Activated T-helper 1 cell treated with anti-CD3 and anti-CD28 coated beads, Interleukin-12 subunit alpha, Interleukin-12 subunit beta, Interleukin-2, Interleukin-4 antibody, amounts not matched to agents 30 ng/mL and 10 ng/mL and 1 ng/mL, durations not matched to agents 14 hours and 24 hours and 36 hours (primary cell): ENCODE results near the gene PTPRE. TPM values are rescaled to one million over a fixed set of nuclear protein-coding genes. Genes with fewer than 3 reads are reported as not detected.

Experiments
- DNase-seq: peaks from one replicate; pipeline ENCODE4 v3.0.0; 2021; ENCODE audit warnings: low spot score
- H3K27ac Mint-ChIP-seq: one replicate; pipeline ENCODE4 v1.8.0; 2021; ENCODE audit warnings: mild to moderate bottlenecking, mixed read lengths
- H3K27me3 Mint-ChIP-seq: one replicate; pipeline ENCODE4 v1.8.0; 2022; ENCODE audit warnings: mild to moderate bottlenecking, moderate library complexity, mixed read lengths; ENCODE audit not compliant: insufficient read depth
- H3K36me3 Mint-ChIP-seq: one replicate; pipeline ENCODE4 v1.8.0; 2021; ENCODE audit warnings: low read depth, mixed read lengths
- H3K4me1 Mint-ChIP-seq: one replicate; pipeline ENCODE4 v1.8.0; 2021; ENCODE audit warnings: low read depth, mixed read lengths
- H3K4me3 Mint-ChIP-seq: one replicate; pipeline ENCODE4 v1.8.0; 2021; ENCODE audit warnings: mild to moderate bottlenecking, moderate library complexity, mixed read lengths
- H3K9me3 Mint-ChIP-seq: one replicate; pipeline ENCODE4 v1.8.0; 2021; ENCODE audit warnings: mixed read lengths
- intact Hi-C: fragments of 100-400 bp; cut with micrococcal nuclease; formaldehyde crosslinking; loops from one replicate; pipeline ENCODE4 v1.15.1; 2024
- total RNA-seq: library from RNA; stranded (reverse); gene quantifications from 2 replicates; pipeline ENCODE4 v1.2.3, GENCODE V29; 2022

Gene PTPRE
- total RNA-seq, 1 donor from 2014 or later: 41.8 TPM

GRCh38 chr10:127964621-127965020, 57.7 kb downstream of the PTPRE start:
- intact Hi-C loops: no loop called here
- no peaks in the 10 kb centered on the region for H3K4me1 Mint-ChIP-seq
- H3K27ac Mint-ChIP-seq: no peak overlapping the region
- no peaks in the 10 kb centered on the region for H3K27me3 Mint-ChIP-seq
- no peak overlapping the region for H3K4me3 Mint-ChIP-seq
- no peaks in the 10 kb centered on the region for H3K9me3 Mint-ChIP-seq
- no peak for DNase-seq
- no peaks in the 10 kb centered on the region for H3K36me3 Mint-ChIP-seq

- intact Hi-C loops: no loop called here
- Mint-ChIP-seq H3K36me3 (no peaks in the 10 kb centered on the region), H3K27ac (no peak overlapping the region), H3K9me3 (no peaks in the 10 kb centered on the region), H3K4me3 (no peak overlapping the region), H3K4me1 (no peaks in the 10 kb centered on the region), H3K27me3 (peaks cover 2% of the 10 kb centered on the region)
- DNase-seq: no peak
Measured at GRCh38 chr10:127966875-127967274, 60.0 kb downstream of the PTPRE start.

DNA sequence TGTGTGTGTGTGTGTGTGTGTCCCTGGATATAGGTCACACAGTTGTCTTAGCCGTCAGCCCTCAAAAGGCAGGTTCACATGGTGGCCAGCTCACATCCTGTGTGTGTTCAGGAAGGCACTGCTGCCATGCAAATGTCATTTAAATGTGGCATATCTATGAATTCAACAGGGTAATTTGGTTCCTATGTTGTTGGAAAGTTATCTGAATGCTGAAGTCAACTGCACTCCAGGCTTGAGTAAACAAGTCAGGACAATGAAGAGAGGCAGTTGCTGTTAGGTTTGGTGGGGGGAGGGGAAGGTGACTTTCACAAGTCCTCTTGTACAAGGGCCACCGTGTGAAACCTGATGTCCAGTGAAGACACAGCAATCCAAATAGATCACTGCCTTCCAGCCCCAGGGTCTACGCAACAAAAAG, 61.1 kb downstream of the PTPRE start:
- H3K9me3 Mint-ChIP-seq: no peaks in the 10 kb centered on the region
- no peak for DNase-seq
- H3K27me3 Mint-ChIP-seq: peaks cover 2% of the 10 kb centered on the region
- no peaks in the 10 kb centered on the region for H3K36me3 Mint-ChIP-seq
- no peak overlapping the region for H3K4me3 Mint-ChIP-seq
- intact Hi-C loops: no loop called here
- H3K4me1 Mint-ChIP-seq: no peaks in the 10 kb centered on the region
- H3K27ac Mint-ChIP-seq: no peak overlapping the region

DNA sequence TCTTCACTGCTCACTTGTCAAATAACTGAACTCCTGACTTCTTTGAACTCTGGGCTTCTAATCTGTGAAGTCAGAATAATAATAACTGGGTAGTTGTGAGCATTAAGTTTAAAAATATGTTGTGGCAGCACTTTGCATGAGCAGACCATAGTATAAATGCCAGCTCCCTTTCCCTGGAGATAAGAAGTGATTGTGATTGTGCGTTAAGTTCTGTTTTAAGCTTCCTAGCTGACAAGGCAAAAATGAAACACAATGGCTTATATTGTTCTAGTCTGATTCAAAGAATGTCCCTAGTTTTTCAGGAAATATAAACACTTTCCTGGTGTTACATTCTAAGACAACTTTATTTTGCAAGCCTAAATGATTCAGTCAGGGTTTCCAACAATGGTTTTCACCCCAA, 61.8 kb downstream of the PTPRE start:
- intact Hi-C loops: no loop called here
- H3K4me3 Mint-ChIP-seq: no peak overlapping the region
- H3K27me3 Mint-ChIP-seq: peaks cover 4% of the 10 kb centered on the region
- DNase-seq: no peak
- no peaks in the 10 kb centered on the region for H3K9me3 Mint-ChIP-seq
- no peaks in the 10 kb centered on the region for H3K36me3 Mint-ChIP-seq
- no peaks in the 10 kb centered on the region for H3K4me1 Mint-ChIP-seq
- H3K27ac Mint-ChIP-seq: no peak overlapping the region

DNA sequence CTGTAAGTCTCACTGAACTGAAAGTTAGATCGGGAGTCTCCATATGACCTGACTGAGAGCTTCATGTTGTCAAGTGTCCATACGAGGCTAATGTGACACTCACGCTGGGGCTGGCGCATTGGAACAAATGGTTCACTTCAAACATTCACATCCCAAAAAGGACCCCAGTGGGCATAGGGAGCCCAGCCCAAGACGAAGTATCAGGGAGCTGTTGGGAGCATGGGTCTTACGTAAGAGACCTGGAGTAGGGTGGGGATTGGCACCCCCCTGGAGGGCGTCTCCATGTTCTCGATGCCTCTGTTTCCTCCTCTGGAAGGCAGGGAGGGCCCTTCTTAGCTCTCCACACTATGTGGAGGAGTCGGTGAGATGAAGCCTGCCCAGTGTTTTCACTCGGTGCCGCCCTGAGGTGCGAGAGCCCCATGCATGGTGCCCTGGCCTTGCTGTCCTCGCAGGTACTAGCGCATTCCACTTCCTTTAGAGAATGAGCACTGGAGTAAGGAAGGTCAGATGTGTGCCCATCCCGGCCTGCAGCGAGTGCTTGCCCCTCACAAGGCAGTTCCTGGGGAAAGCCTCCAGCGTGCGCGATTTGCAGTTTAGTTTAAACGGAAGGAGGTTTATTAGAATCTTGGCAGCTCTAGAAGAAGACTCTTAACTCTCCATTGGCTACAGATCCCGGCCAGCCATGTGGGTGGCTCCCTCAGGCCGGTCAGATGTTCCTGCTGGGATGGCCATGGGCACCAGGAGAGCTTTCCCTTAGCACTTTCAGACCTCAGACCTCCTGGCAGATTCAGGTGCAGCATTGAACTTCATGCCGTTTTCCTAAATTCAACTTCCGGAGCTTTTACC, 64.4 kb downstream of the PTPRE start:
- intact Hi-C loops: no loop called here
- Mint-ChIP-seq H3K27ac (no peak overlapping the region), H3K27me3 (peaks cover 9% of the 10 kb centered on the region), H3K9me3 (no peaks in the 10 kb centered on the region), H3K4me3 (no peak overlapping the region), H3K4me1 (no peaks in the 10 kb centered on the region), H3K36me3 (no peaks in the 10 kb centered on the region)
- no peak for DNase-seq

GRCh38 chr10:127971963-127972615, 65.2 kb downstream of the PTPRE start:
- DNase-seq: no peak
- no peak overlapping the region for H3K27ac Mint-ChIP-seq
- intact Hi-C loops: no loop called here
- peaks cover 9% of the 10 kb centered on the region for H3K27me3 Mint-ChIP-seq
- no peaks in the 10 kb centered on the region for H3K9me3 Mint-ChIP-seq
- H3K4me1 Mint-ChIP-seq: no peaks in the 10 kb centered on the region
- no peak overlapping the region for H3K4me3 Mint-ChIP-seq
- H3K36me3 Mint-ChIP-seq: no peaks in the 10 kb centered on the region

DNA sequence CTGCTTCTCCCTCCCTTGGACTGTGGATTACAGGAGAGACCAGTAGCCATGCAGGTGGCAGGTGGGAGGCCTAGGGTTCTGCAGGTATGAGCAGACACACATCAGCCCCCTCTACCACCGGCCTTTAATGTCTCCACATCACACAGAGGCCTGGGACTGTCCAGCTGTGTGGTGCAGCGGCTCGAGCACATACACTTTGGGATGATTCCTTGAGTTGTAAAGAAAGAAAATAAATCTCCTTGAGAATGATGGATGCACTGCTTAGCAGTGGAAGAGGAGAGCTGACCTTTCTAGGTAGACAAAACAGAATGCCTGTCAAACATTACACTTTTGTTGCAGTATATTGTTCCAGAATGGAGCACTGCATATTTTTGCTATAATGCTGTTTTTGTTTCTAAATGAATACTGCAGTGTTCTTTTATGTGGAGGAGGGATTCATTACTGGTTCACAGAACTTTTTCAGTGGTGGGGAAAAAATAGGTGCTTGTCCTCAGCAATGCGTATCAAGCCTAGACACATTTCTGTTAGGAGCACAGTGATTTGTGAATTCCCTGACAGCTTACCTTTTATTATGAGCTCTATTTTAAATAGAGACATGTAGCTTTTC, 66.0 kb downstream of the PTPRE start:
- Mint-ChIP-seq H3K27ac (no peak overlapping the region), H3K9me3 (no peaks in the 10 kb centered on the region), H3K27me3 (peaks cover 9% of the 10 kb centered on the region), H3K4me1 (peaks cover 7% of the 10 kb centered on the region), H3K36me3 (no peaks in the 10 kb centered on the region), H3K4me3 (no peak overlapping the region)
- intact Hi-C loops: no loop called here
- no peak for DNase-seq

GRCh38 chr10:127973791-127974311, 66.9 kb downstream of the PTPRE start:
- peaks cover 9% of the 10 kb centered on the region for H3K4me1 Mint-ChIP-seq
- no peaks in the 10 kb centered on the region for H3K36me3 Mint-ChIP-seq
- H3K27ac Mint-ChIP-seq: no peak overlapping the region
- DNase-seq: no peak
- intact Hi-C loops: no loop called here
- H3K4me3 Mint-ChIP-seq: no peak overlapping the region
- H3K27me3 Mint-ChIP-seq: peaks cover 9% of the 10 kb centered on the region
- no peaks in the 10 kb centered on the region for H3K9me3 Mint-ChIP-seq

- Mint-ChIP-seq H3K27me3 (peaks cover 9% of the 10 kb centered on the region), H3K4me1 (peaks cover 9% of the 10 kb centered on the region), H3K27ac (no peak overlapping the region), H3K9me3 (peaks cover 2% of the 10 kb centered on the region), H3K36me3 (no peaks in the 10 kb centered on the region), H3K4me3 (no peak overlapping the region)
- no peak for DNase-seq
- intact Hi-C loops: no loop called here
Measured at GRCh38 chr10:127974911-127975310, 68.0 kb downstream of the PTPRE start.

- no peak for DNase-seq
- Mint-ChIP-seq H3K27ac (no peak overlapping the region), H3K27me3 (peaks cover 7% of the 10 kb centered on the region), H3K4me1 (peaks cover 9% of the 10 kb centered on the region), H3K36me3 (peaks cover 2% of the 10 kb centered on the region), H3K4me3 (no peak overlapping the region), H3K9me3 (peaks cover 7% of the 10 kb centered on the region)
- intact Hi-C loops: no loop called here
Measured at GRCh38 chr10:127976286-127976685, 69.4 kb downstream of the PTPRE start.

DNA sequence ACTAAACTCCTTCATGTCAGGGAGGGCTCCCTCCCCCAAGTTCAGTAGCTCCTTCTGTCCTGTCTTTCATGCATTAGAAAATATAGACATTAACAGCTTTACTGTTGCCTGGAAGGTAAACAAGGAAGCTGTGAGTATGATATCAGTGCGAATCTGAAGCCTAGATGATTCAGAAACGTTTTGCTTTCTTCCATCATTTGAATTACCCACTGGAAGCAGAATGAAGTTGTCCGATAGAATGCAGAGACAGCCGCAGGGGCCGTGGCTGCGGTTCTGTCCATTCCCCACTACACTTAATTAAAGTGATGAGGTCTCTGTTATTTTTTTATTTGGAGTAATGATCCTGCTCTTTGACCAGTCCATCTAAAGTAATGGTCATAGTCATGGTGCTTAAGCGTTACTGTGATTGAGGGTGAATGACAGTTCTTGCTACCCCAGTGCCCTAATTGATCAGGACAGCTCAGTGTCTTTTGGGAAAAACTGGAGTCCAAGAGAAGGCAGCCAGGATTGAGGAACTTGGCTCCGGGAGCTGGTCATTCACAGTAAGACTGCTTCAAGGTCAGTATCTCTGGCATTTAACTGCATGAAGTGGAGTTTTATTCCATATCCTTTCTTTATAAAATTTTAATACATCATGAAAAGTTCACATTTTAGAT, 69.9 kb downstream of the PTPRE start:
- Mint-ChIP-seq H3K36me3 (peaks cover 2% of the 10 kb centered on the region), H3K4me1 (peaks cover 9% of the 10 kb centered on the region), H3K27me3 (peaks cover 7% of the 10 kb centered on the region), H3K27ac (no peak overlapping the region), H3K4me3 (no peak overlapping the region), H3K9me3 (peaks cover 7% of the 10 kb centered on the region)
- no peak for DNase-seq
- intact Hi-C loops: loop anchor here (1.0 kb wide), 1 partner anchor 14 kb away; no protein-coding TSS in a partner anchor

GRCh38 chr10:127977357-127978009, 70.6 kb downstream of the PTPRE start:
- Mint-ChIP-seq H3K4me3 (no peak overlapping the region), H3K9me3 (peaks cover 7% of the 10 kb centered on the region), H3K36me3 (peaks cover 2% of the 10 kb centered on the region), H3K27me3 (peaks cover 7% of the 10 kb centered on the region), H3K4me1 (peaks cover 9% of the 10 kb centered on the region), H3K27ac (no peak overlapping the region)
- peak; percentile 22 for DNase-seq
- intact Hi-C loops: loop anchor here (1.0 kb wide), 1 partner anchor 14 kb away; no protein-coding TSS in a partner anchor
